OCI-LY7 (cell line): Measurements from ENCODE around the gene FOXJ3. TPM values are rescaled to one million over a fixed set of nuclear protein-coding genes. Genes with fewer than 3 reads are reported as not detected.

Experiments
- Bru-seq: library from RNA; stranded (reverse); fragments of 400-500 nt; gene quantifications from one replicate; lab custom pipeline; 2021; lab: Mats Ljungman, UMichigan
- BruChase-seq, 2 experiments: library from RNA; stranded (reverse); fragments of 400-500 nt; gene quantifications; one replicate each; lab custom pipeline; 2021; lab: Mats Ljungman, UMichigan
- BruUV-seq: library from RNA; stranded (reverse); fragments of 400-500 nt; replicated peaks from 2 replicates; lab custom pipeline; 2021; lab: Mats Ljungman, UMichigan
- CTCF ChIA-PET: fragments of 300-600 bp; sonication (Branson Sonifier 250); formaldehyde crosslinking; loops from one replicate; lab custom pipeline; 2022; ENCODE audit warnings: antibody characterized with exemption; ENCODE audit not compliant: unreplicated experiment; lab: Charles Lee
- POLR2A ChIA-PET: fragments of 300-600 bp; sonication (Branson Sonifier 250); formaldehyde crosslinking; loops from one replicate; lab custom pipeline; 2022; ENCODE audit warnings: antibody characterized with exemption; lab: Charles Lee
- DNase-seq: peaks from one replicate; pipeline ENCODE4 v3.0.0-alpha.2; 2015; ENCODE audit warnings: low spot score
- H2AFZ ChIP-seq: fragments of 200-600 bp; sonication (generic), shearing (Covaris generic); 2 replicates; pipeline ENCODE4 v1.6.1; 2014; ENCODE audit warnings: mild to moderate bottlenecking, antibody characterized with exemption, low read length, moderate library complexity
- H3K27ac ChIP-seq: fragments of 200-600 bp; sonication (generic); 2 replicates; pipeline ENCODE4 v1.5.1; 2014; ENCODE audit warnings: mixed run types, low read depth, mild to moderate bottlenecking, moderate library complexity, low read length, inconsistent platforms; ENCODE audit not compliant: poor library complexity, severe bottlenecking
- H3K36me3 ChIP-seq: fragments of 200-600 bp; sonication (generic); 2 replicates; pipeline ENCODE4 v1.6.1; 2014; ENCODE audit warnings: mild to moderate bottlenecking, antibody characterized with exemption, low read length, moderate library complexity, mixed read lengths; ENCODE audit not compliant: insufficient read depth
- H3K4me1 ChIP-seq: fragments of 200-600 bp; sonication (generic); 2 replicates; pipeline ENCODE4 v1.5.1; 2014; ENCODE audit warnings: mild to moderate bottlenecking, low read length; ENCODE audit not compliant: insufficient read depth, poor library complexity, severe bottlenecking
- H3K4me2 ChIP-seq: fragments of 200-600 bp; sonication (generic); 2 replicates; pipeline ENCODE4 v1.6.1; 2014; ENCODE audit warnings: mild to moderate bottlenecking, low read length
- H3K4me3 ChIP-seq: fragments of 200-600 bp; sonication (generic); 2 replicates; pipeline ENCODE4 v1.5.1; 2014; ENCODE audit warnings: mild to moderate bottlenecking, low read depth, low read length; ENCODE audit not compliant: poor library complexity, severe bottlenecking
- H3K79me2 ChIP-seq: fragments of 200-600 bp; sonication (generic); 2 replicates; pipeline ENCODE4 v1.6.1; 2016; ENCODE audit warnings: low read depth, mild to moderate bottlenecking, low read length, moderate library complexity, mixed read lengths; ENCODE audit not compliant: insufficient read depth
- H3K9me2 ChIP-seq: fragments of 200-600 bp; sonication (generic); 2 replicates; pipeline ENCODE4 v1.6.1; 2016; ENCODE audit warnings: mild to moderate bottlenecking, low read length, mixed read lengths; ENCODE audit not compliant: insufficient read depth
- H3K9me3 ChIP-seq: fragments of 200-600 bp; sonication (generic); 2 replicates; pipeline ENCODE4 v1.6.1; 2014; ENCODE audit warnings: mild to moderate bottlenecking, mixed run types, low read length, mixed read lengths
- H4K20me1 ChIP-seq: fragments of 200-600 bp; sonication (generic); 2 replicates; pipeline ENCODE4 v1.6.1; 2014; ENCODE audit warnings: mild to moderate bottlenecking, antibody characterized with exemption, low read length, moderate library complexity, mixed read lengths; ENCODE audit not compliant: insufficient read depth
- EZH2phosphoT487 ChIP-seq: fragments of 200-600 bp; sonication (generic); IDR thresholded peaks from 2 replicates; pipeline ENCODE4 v1.6.1; 2018; ENCODE audit warnings: low read depth, borderline replicate concordance, mild to moderate bottlenecking, mixed run types, antibody characterized with exemption, low read length, moderate library complexity, mixed read lengths
- intact Hi-C: fragments of 100-400 bp; cut with micrococcal nuclease; formaldehyde crosslinking; loops from one replicate; pipeline ENCODE4 v1.10.0; 2022; ENCODE audit not compliant: unreplicated experiment
- long read RNA-seq: library from polyadenylated mRNA; stranded (forward); transcript quantifications from one replicate; pipeline ENCODE4 v2.0.0, GENCODE V29; 2022
- total RNA-seq, 2 experiments: library from RNA; depleted of rRNA in 1 of 2; stranded (reverse); fragments of >200 nt in 1 of 2; shearing (Covaris generic) in 1 of 2; gene quantifications; 2 replicates each; pipeline ENCODE4 v1.2.3, GENCODE V29; 2014 to 2022
- TF ChIP-seq, protein P1 (sequence below): fragments of 200-600 bp; sonication (generic); conservative IDR thresholded peaks from 2 replicates; pipeline ENCODE4 v1.5.1; 2014; ENCODE audit warnings: mild to moderate bottlenecking, antibody characterized with exemption, low read length, moderate library complexity, mixed read lengths

Gene FOXJ3
- total RNA-seq (2014; rRNA removed; shearing (Covaris generic)) = 27.6 and 34.8 TPM in 2 replicates
- 43.1 and 49.7 TPM in 2 replicates for total RNA-seq (2022)
- percentile 90 among the genes with signal in this experiment for Bru-seq, nascent RNA
- percentile 79 among the genes with signal in this experiment for BruChase-seq, experiment 1, labeled RNA remaining after a 6-hour chase
- percentile 82 among the genes with signal in this experiment for BruChase-seq, experiment 2, labeled RNA remaining after a 2-hour chase
- long read RNA-seq, full-length matches to known transcripts = 19 of 42 reads
- long read RNA-seq, partial matches to known transcripts = 8 of 42 reads
- long read RNA-seq, other reads (novel, unspliced or antisense) = 15 of 42 reads

DNA sequence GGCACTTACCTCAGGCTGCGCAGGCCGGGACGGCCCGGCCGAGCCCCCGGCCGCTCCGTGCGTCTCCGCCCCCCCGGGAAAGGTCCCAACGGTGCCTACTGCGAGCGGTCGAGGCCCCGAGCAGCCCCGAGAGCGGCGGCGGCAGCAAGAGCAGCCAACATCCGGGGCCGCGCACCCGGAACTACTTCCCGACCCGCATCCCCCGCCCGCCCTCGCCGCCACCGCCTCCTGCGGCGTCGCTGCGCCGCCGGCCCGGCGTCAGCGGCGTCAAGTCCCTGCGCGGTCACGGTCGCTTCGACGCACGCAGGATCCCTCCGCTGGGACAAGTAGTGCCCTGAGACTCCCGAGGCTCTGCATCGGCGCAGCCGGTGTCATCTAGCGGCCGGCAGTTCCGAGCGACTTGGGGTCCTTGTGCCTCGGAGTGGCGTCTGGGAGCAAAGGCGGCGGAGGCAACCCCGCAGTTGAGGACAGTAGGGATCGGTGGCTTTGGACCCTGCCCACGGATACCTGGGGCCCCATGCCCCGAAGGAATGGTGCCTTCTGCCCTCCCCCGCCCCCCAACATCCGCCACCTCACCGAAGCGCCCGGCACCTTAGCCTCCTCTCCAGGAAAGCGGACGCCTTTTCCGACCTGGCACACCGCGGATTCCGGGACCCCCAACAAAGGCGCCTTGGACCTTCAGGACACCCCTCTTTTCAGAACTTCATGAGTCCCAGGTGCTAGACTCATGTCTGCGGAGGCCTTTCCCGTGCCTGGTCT is at the start of gene FOXJ3:
TSS of gene FOXJ3 (minus strand) at position 186 of the 759 bp plus-strand sequence. CDS start 24,142 bp downstream, outside the sequence.
- Histone ChIP-seq H3K4me3 (peak within 1 kb of the TSS; percentile 97), H3K27ac (peak within 1 kb of the TSS; percentile 55), H3K4me1 (peaks cover 25% of the 10 kb centered on the region), H2AFZ (peak within 1 kb of the TSS; percentile 94), H3K79me2 (peaks cover 54% of the 10 kb centered on the region), H3K9me3 (no peaks in the 10 kb centered on the region), H3K4me2 (peak within 1 kb of the TSS; percentile 91), H3K9me2 (no peaks in the 10 kb centered on the region), H3K36me3 (peaks cover 7% of the 10 kb centered on the region), H4K20me1 (peaks cover 28% of the 10 kb centered on the region)
- CTCF ChIA-PET = no interaction called here
- BruUV-seq = no TSS peak
- POLR2A ChIA-PET = interaction anchor here (0.6 to 0.7 kb wide), 3 partner anchors 35 to 267 kb away, joined by 3 read pairs; no protein-coding TSS in a partner anchor
- intact Hi-C loops = loop anchor here (2.0 to 10.0 kb wide), 3 partner anchors 122 to 430 kb away; partner anchors contain the start of genes C1orf50, P3H1, PPCS and ZMYND12
- TF ChIP-seq, protein P1, sequence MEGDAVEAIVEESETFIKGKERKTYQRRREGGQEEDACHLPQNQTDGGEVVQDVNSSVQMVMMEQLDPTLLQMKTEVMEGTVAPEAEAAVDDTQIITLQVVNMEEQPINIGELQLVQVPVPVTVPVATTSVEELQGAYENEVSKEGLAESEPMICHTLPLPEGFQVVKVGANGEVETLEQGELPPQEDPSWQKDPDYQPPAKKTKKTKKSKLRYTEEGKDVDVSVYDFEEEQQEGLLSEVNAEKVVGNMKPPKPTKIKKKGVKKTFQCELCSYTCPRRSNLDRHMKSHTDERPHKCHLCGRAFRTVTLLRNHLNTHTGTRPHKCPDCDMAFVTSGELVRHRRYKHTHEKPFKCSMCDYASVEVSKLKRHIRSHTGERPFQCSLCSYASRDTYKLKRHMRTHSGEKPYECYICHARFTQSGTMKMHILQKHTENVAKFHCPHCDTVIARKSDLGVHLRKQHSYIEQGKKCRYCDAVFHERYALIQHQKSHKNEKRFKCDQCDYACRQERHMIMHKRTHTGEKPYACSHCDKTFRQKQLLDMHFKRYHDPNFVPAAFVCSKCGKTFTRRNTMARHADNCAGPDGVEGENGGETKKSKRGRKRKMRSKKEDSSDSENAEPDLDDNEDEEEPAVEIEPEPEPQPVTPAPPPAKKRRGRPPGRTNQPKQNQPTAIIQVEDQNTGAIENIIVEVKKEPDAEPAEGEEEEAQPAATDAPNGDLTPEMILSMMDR = no peak
- no peak for TF ChIP-seq EZH2phosphoT487
- DNase-seq = peak; percentile 98

DNA sequence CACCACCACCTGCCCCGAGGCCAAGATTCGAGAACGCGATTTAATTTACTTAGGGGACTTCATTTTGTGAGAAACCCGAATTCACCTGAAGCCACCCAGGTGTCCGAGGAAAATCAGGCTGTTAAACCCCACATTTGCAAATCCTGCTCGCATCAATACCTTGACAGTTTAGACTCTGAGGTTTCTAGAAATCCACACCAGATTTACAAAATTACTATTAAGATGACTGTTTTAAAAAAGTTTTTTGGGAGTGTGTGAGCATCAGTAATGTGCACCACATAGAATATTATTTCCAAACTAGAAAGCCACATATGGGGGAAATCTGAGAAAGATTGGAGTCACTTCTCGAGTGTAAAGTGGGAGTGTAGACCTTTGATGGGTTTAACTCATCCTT is 46.2 kb upstream of the FOXJ3 start:
- TF ChIP-seq EZH2phosphoT487 = peak; percentile 93
- TF ChIP-seq, protein P1 = no peak
- H3K79me2 ChIP-seq = no peaks in the 10 kb centered on the region
- peak overlapping the region; percentile 10; the same call in 1 of the 2 replicates for H3K4me2 ChIP-seq
- no peaks in the 10 kb centered on the region for H4K20me1 ChIP-seq
- ChIA-PET CTCF (no interaction called here), POLR2A (no interaction called here)
- H3K9me3 ChIP-seq = no peaks in the 10 kb centered on the region
- H3K4me3 ChIP-seq = no peak overlapping the region
- no peak for DNase-seq
- H3K4me1 ChIP-seq = no peaks in the 10 kb centered on the region
- no TSS peak for BruUV-seq
- H2AFZ ChIP-seq = no peak overlapping the region
- H3K9me2 ChIP-seq = no peaks in the 10 kb centered on the region
- intact Hi-C loops = no loop called here
- H3K27ac ChIP-seq = no peak overlapping the region
- H3K36me3 ChIP-seq = no peaks in the 10 kb centered on the region
